ENCODE data around the gene TSR3. TPM values are rescaled to one million over a fixed set of nuclear protein-coding genes. Genes with fewer than 3 reads are reported as not detected.

The TSR3 gene
- polyA plus RNA-seq, 3 donors: 23.2 to 73.1 (median 48.2) TPM

DNA sequence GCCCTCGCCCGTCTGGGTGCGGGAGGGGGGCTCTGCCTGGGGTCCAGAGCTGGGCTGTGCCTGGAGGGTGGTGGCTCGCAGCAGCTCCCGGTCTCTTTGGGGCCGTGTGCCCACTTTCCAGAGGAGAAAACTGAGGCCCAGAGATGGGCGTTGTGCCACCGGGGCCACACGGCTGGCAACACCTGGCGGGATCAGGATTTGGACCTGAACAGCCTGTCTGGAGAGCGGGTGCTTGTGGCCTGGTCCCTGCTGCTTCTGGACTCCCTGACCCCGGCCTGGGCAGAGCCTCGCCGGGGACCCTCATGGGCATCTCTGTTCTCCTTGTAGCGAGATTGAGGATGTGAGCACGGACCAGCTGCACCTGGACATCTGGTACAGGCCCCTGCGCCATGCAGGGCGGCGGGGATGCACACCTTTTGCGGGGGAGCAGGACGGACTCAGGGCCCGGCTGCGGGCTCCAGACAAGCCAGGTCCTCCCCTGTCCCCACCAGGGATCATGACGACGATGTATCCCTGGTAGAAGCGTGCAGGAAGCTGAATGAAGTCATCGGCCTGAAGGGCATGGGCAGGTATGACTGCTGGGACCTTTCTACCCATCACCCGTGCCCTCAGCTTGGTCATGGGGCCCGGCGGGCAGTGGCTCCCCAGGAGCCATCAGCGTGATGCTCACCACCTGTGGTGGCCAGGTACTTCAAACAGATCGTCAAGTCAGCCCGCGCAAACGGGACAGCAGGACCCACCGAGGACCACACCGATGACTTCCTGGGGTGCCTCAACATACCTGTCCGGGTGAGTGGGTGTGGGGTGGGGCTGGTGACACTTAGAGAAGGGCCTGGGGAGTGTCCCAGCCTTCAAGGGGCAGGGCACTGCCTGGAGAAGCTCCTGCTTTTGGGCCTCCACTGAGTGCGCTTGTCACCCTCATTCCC is 9.9 kb downstream of the TSR3 start:
- Histone ChIP-seq H3K4me2 (replicated peaks; ENCODE audit: extremely low read depth, low read length, poor library complexity, severe bottlenecking) (peak overlapping the region; percentile 66), H3K9me3 (replicated peaks in 1 of 2; ENCODE audit: control insufficient read depth in 1 of 2, insufficient read depth in 1 of 2, low read length in 2 of 2) (no peaks in the 10 kb centered on the region), H3K27me3 (ENCODE audit: control insufficient read depth in 2 of 2, insufficient read depth in 2 of 2, low read length in 2 of 2) (peaks cover 0 to 3% of the 10 kb centered on the region in 2 donors), H3K4me3 (replicated peaks in 1 of 3; ENCODE audit: low read depth in 2 of 3, low read length in 3 of 3) (no peak overlapping the region), H3K4me1 (ENCODE audit: control insufficient read depth in 1 of 2, insufficient read depth in 2 of 2, low read length in 2 of 2) (peaks cover 12 to 17% of the 10 kb centered on the region in 2 donors), H2AFZ (ENCODE audit: insufficient read depth, low read depth, low read length, poor library complexity, severe bottlenecking) (peak overlapping the region; percentile 41), H3K79me2 (ENCODE audit: insufficient read depth, low read length) (no peaks in the 10 kb centered on the region), H3K27ac (ENCODE audit: low read depth in 1 of 2, low read length in 2 of 2) (no peak overlapping the region), H3K9ac (ENCODE audit: insufficient read depth, low read length, poor library complexity, severe bottlenecking) (no peak overlapping the region), H4K20me1 (ENCODE audit: insufficient read depth, low read length) (no peaks in the 10 kb centered on the region), H3K36me3 (replicated peaks in 1 of 2; ENCODE audit: control insufficient read depth in 1 of 2, insufficient read depth in 2 of 2, low read length in 2 of 2) (no peaks in the 10 kb centered on the region)
- DNase-seq: no peak
- H3K4me3 Mint-ChIP-seq: no peak overlapping the region
- peak overlapping the region in 1 of 7 donors; percentile 31 for H3K27ac Mint-ChIP-seq
- no peaks in the 10 kb centered on the region for H3K36me3 Mint-ChIP-seq
- TF ChIP-seq, protein P1, sequence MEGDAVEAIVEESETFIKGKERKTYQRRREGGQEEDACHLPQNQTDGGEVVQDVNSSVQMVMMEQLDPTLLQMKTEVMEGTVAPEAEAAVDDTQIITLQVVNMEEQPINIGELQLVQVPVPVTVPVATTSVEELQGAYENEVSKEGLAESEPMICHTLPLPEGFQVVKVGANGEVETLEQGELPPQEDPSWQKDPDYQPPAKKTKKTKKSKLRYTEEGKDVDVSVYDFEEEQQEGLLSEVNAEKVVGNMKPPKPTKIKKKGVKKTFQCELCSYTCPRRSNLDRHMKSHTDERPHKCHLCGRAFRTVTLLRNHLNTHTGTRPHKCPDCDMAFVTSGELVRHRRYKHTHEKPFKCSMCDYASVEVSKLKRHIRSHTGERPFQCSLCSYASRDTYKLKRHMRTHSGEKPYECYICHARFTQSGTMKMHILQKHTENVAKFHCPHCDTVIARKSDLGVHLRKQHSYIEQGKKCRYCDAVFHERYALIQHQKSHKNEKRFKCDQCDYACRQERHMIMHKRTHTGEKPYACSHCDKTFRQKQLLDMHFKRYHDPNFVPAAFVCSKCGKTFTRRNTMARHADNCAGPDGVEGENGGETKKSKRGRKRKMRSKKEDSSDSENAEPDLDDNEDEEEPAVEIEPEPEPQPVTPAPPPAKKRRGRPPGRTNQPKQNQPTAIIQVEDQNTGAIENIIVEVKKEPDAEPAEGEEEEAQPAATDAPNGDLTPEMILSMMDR (IDR thresholded peaks at IDR 0.05): no peak
- peaks cover 12% of the 10 kb centered on the region for H3K4me1 Mint-ChIP-seq
- intact Hi-C loops (cut with micrococcal nuclease): no loop called here
- peaks cover 7 to 18% (median 10%) of the 10 kb centered on the region in 3 donors for H3K27me3 Mint-ChIP-seq (ENCODE audit: low read depth in 3 of 3)
- WGBS (ENCODE audit: insufficient coverage): 82% methylated on average over 35 of the region's 39 CpGs
- H3K9me3 Mint-ChIP-seq: no peaks in the 10 kb centered on the region

GRCh38 chr16:1340730-1341494 is 10.8 kb downstream of the TSR3 start:
- Histone ChIP-seq H3K36me3 (replicated peaks in 1 of 2; ENCODE audit: control insufficient read depth in 1 of 2, insufficient read depth in 2 of 2, low read length in 2 of 2) (no peaks in the 10 kb centered on the region), H3K9me3 (replicated peaks in 1 of 2; ENCODE audit: control insufficient read depth in 1 of 2, insufficient read depth in 1 of 2, low read length in 2 of 2) (no peaks in the 10 kb centered on the region), H3K4me2 (replicated peaks; ENCODE audit: extremely low read depth, low read length, poor library complexity, severe bottlenecking) (no peak overlapping the region), H2AFZ (ENCODE audit: insufficient read depth, low read depth, low read length, poor library complexity, severe bottlenecking) (no peak overlapping the region), H3K4me3 (replicated peaks in 1 of 3; ENCODE audit: low read depth in 2 of 3, low read length in 3 of 3) (no peak overlapping the region), H3K27me3 (ENCODE audit: control insufficient read depth in 2 of 2, insufficient read depth in 2 of 2, low read length in 2 of 2) (peaks cover 0 to 11% of the 10 kb centered on the region in 2 donors), H3K79me2 (ENCODE audit: insufficient read depth, low read length) (no peaks in the 10 kb centered on the region), H4K20me1 (ENCODE audit: insufficient read depth, low read length) (no peaks in the 10 kb centered on the region), H3K27ac (ENCODE audit: low read depth in 1 of 2, low read length in 2 of 2) (no peak overlapping the region), H3K4me1 (ENCODE audit: control insufficient read depth in 1 of 2, insufficient read depth in 2 of 2, low read length in 2 of 2) (peaks cover 12 to 17% of the 10 kb centered on the region in 2 donors), H3K9ac (ENCODE audit: insufficient read depth, low read length, poor library complexity, severe bottlenecking) (no peak overlapping the region)
- no peak for DNase-seq
- intact Hi-C loops (cut with micrococcal nuclease): no loop called here
- Mint-ChIP-seq H3K9me3 (no peaks in the 10 kb centered on the region), H3K27ac (no peak overlapping the region), H3K4me3 (no peak overlapping the region), H3K27me3 (ENCODE audit: low read depth in 3 of 3) (peaks cover 15 to 27% (median 15%) of the 10 kb centered on the region in 3 donors), H3K4me1 (peaks cover 12% of the 10 kb centered on the region), H3K36me3 (no peaks in the 10 kb centered on the region)
- WGBS (ENCODE audit: insufficient coverage): 85% methylated on average over 35 of the region's 36 CpGs
- TF ChIP-seq, protein P1 (IDR thresholded peaks at IDR 0.05): no peak

Data from CD14-positive monocyte (primary cell).